OCI-LY3 (cell line): ENCODE data around the gene TMEM37.

Experiments
- CTCF ChIP-seq: fragments of 200-600, 300-600 bp; sonication (generic); IDR thresholded peaks from 2 replicates; pipeline ENCODE4 v1.5.1; 2014; ENCODE audit warnings: antibody characterized with exemption, low read length, low read depth
- EZH2phosphoT487 ChIP-seq: fragments of 200-600 bp; shearing (Covaris generic); IDR thresholded peaks from 2 replicates; pipeline ENCODE4 v1.6.1; 2018; ENCODE audit warnings: antibody characterized with exemption, mixed run types, low read depth

GRCh38 chr2:119387381-119388129 is 44.1 kb upstream of the TMEM37 start:
- TF ChIP-seq CTCF (no peak), EZH2phosphoT487 (no peak)
